ENCODE measurements around the gene EIF5.

EIF5 gene

DNA sequence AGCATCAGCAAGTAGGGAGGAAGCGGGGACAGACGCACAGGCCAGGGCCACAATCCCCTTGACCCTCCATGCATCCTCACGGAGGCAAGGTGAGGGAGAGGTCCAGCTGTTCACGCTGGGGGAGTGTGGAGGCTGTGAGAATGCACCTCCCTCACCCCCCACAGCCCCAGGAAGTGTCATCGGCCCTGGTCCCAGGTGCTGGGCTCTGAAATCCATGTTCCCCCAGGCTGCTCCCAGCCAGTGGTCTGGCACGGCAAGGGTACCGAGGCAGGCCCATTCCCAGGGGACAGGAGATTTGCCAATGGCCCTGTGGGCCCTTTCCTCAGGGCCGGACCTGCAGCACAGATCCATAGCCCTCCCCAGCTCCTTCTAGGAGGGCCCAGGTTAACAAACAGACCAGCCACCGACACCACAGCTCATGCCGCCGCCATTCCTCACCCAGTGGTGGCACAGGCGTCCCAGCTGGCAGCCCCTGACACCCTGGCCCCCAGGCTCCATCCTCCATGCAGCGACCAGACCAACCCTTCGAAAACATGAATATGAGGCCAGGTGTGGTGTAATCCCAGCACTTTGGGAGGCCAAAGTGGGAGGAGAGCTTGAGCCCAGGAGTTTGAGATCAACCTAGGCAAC, 21.9 kb upstream of the EIF5 start:
- Histone ChIP-seq H3K27me3 (ENCODE audit: control insufficient read depth in 1 of 2, insufficient read depth in 2 of 2, low read length in 2 of 2) (no peaks in the 10 kb centered on the region), H3K36me3 (ENCODE audit: insufficient read depth, low read length) (no peaks in the 10 kb centered on the region), H3K4me1 (ENCODE audit: insufficient read depth, low read length) (no peaks in the 10 kb centered on the region), H3K27ac (ENCODE audit: low read depth, low read length) (no peak overlapping the region), H3K4me3 (ENCODE audit: low read depth in 1 of 2, low read length in 2 of 2) (no peak overlapping the region), H3K9ac (ENCODE audit: low read length) (no peak overlapping the region), H3K9me3 (ENCODE audit: low read length) (no peaks in the 10 kb centered on the region)

DNA sequence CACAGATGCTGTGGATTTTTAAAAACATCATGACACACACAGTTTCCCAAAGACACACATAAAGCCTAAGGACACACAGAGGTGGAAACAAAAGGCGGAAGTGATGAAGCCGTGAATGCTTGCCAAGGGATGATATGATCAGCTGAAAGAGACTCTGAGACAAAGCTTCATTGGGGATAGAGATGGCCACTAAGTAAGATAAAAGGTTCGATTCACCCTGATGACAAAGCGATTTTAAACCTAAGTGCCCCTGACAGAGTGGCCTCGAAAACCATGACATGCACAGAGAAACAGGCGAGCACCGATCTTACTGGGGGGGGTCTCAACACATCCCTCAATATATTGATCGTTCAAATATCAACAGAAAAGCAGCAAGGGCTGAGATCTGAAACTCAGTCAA, 20.3 kb upstream of the EIF5 start:
- H3K27me3 ChIP-seq (ENCODE audit: control insufficient read depth in 1 of 2, insufficient read depth in 2 of 2, low read length in 2 of 2): no peaks in the 10 kb centered on the region
- H3K4me1 ChIP-seq (ENCODE audit: insufficient read depth, low read length): no peaks in the 10 kb centered on the region
- no peak overlapping the region for H3K4me3 ChIP-seq (ENCODE audit: low read depth in 1 of 2, low read length in 2 of 2)
- no peak overlapping the region for H3K27ac ChIP-seq (ENCODE audit: low read depth, low read length)
- no peak overlapping the region for H3K9ac ChIP-seq (ENCODE audit: low read length)
- no peaks in the 10 kb centered on the region for H3K9me3 ChIP-seq (ENCODE audit: low read length)
- H3K36me3 ChIP-seq (ENCODE audit: insufficient read depth, low read length): no peaks in the 10 kb centered on the region

DNA sequence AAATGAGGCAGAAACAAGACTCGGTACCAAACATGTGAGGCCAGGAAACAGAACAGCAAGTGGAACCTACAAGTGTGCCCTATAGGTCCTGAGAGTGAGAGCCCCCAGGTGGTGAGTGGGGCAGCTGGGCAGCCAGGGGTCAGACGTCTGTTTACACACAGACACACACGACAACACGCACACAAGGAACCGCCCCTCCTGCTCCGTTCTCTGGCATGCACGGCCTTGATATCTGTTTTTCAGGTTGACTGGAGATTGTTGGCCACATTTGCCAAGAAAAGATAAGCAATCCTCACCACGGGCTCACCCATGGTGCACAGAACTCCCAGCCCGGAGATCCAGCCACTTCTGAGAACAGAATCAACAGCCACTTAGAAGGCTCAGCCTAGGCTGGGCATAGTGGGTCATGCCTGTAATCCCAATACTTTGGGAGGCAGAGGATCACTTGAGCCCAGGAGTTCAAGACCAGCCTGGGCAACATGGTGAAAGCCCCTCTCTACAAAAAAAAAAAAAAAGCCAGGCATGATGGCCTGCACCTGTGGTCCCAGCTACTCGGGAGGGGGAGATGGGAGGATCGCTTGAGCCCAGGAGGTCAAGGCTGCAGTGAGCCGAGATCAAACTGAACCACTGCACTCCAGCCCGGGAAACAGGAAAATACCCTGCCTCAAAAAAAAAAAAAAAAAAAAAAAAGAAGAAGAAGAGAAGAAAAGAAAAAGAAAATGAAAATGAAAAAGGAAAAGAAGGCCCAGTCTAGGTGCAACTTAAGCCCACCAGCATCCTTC, 19.4 kb upstream of the EIF5 start:
- Histone ChIP-seq H3K4me1 (ENCODE audit: insufficient read depth, low read length) (no peaks in the 10 kb centered on the region), H3K4me3 (ENCODE audit: low read depth in 1 of 2, low read length in 2 of 2) (no peak overlapping the region), H3K9me3 (ENCODE audit: low read length) (no peaks in the 10 kb centered on the region), H3K27ac (ENCODE audit: low read depth, low read length) (no peak overlapping the region), H3K36me3 (ENCODE audit: insufficient read depth, low read length) (no peaks in the 10 kb centered on the region), H3K27me3 (ENCODE audit: control insufficient read depth in 1 of 2, insufficient read depth in 2 of 2, low read length in 2 of 2) (no peaks in the 10 kb centered on the region), H3K9ac (ENCODE audit: low read length) (no peak overlapping the region)

DNA sequence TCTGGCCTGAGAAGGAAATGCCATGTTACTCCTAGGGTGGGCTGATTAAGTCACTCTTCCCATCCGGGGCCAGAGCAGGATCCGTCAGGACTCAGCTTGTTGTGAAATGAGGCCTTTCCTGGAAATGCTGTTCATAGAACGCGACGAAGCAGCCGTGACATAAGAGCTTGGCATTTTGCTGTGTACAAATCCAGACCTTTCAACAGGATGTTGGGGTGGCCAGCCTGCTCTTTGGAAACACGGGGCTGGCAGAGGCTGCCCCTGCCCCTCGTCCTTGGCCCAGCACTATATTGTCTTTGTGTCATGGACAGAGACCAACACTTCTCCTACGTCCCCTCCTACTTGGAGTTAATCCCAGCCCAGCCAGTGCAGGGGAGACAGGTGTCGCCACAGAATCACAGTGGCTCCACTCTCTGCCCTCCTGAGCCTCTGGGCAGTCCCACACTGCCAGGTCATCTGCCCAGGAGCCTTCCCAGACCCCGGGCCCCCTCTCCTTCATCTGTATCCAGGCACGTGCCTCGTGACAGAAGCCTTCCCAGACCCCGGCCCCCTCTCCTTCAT, 18.6 kb upstream of the EIF5 start:
- H3K4me1 ChIP-seq (ENCODE audit: insufficient read depth, low read length): no peaks in the 10 kb centered on the region
- H3K9ac ChIP-seq (ENCODE audit: low read length): no peak overlapping the region
- no peaks in the 10 kb centered on the region for H3K36me3 ChIP-seq (ENCODE audit: insufficient read depth, low read length)
- H3K27ac ChIP-seq (ENCODE audit: low read depth, low read length): no peak overlapping the region
- no peaks in the 10 kb centered on the region for H3K27me3 ChIP-seq (ENCODE audit: control insufficient read depth in 1 of 2, insufficient read depth in 2 of 2, low read length in 2 of 2)
- no peak overlapping the region for H3K4me3 ChIP-seq (ENCODE audit: low read depth in 1 of 2, low read length in 2 of 2)
- no peaks in the 10 kb centered on the region for H3K9me3 ChIP-seq (ENCODE audit: low read length)

DNA sequence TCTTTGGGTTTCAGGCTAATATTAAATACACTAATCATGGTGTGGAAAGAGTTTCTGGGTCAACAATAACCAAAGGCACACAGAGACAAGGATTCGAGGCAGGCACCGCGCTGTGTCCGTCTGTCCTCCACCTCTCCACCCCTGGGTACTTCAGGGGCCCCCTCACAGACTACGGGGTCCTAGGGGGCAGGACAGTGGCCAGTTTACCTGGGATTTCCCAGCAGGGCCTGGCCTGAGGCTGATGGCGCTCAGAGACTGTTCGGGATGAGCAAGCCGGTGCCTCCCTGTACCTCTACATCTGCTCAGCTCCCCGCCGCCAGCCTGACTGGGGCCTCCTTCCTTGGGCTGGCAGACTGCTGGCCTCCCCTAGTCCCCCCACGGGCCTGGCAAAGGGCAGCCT, 18.1 kb upstream of the EIF5 start:
- H3K4me3 ChIP-seq (ENCODE audit: low read depth in 1 of 2, low read length in 2 of 2): no peak overlapping the region

DNA sequence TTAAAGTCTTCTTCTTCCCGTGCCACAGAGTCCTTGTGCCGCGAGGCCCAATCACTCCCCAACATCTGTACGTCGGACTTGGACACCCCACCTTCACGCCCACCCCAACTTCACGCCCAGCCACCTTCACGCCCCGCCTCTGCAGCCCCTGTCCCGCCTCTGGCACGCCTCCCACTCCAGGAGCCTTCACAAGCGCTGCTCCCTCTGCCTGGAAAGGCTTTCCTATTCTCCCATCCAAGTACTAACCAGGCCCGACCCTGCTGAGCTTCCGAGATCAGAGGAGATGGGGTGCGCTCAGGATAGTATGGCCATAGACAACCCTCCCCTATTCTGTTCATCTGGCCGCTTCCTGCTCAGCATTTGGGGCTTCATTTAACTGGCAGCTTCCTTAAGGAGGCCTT, 17.3 kb upstream of the EIF5 start:
- Histone ChIP-seq H3K9ac (ENCODE audit: low read length) (no peak overlapping the region), H3K4me3 (ENCODE audit: low read depth in 1 of 2, low read length in 2 of 2) (no peak overlapping the region), H3K9me3 (ENCODE audit: low read length) (no peaks in the 10 kb centered on the region), H3K27ac (ENCODE audit: low read depth, low read length) (no peak overlapping the region), H3K27me3 (ENCODE audit: control insufficient read depth in 1 of 2, insufficient read depth in 2 of 2, low read length in 2 of 2) (no peaks in the 10 kb centered on the region), H3K4me1 (ENCODE audit: insufficient read depth, low read length) (no peaks in the 10 kb centered on the region), H3K36me3 (ENCODE audit: insufficient read depth, low read length) (no peaks in the 10 kb centered on the region)

More for the DNA sequence above, 18.1 kb upstream of the EIF5 start:
- Histone ChIP-seq H3K36me3 (ENCODE audit: insufficient read depth, low read length) (no peaks in the 10 kb centered on the region), H3K4me1 (ENCODE audit: insufficient read depth, low read length) (no peaks in the 10 kb centered on the region), H3K9ac (ENCODE audit: low read length) (no peak overlapping the region), H3K27me3 (ENCODE audit: control insufficient read depth in 1 of 2, insufficient read depth in 2 of 2, low read length in 2 of 2) (no peaks in the 10 kb centered on the region), H3K9me3 (ENCODE audit: low read length) (no peaks in the 10 kb centered on the region), H3K27ac (ENCODE audit: low read depth, low read length) (no peak overlapping the region)

DNA sequence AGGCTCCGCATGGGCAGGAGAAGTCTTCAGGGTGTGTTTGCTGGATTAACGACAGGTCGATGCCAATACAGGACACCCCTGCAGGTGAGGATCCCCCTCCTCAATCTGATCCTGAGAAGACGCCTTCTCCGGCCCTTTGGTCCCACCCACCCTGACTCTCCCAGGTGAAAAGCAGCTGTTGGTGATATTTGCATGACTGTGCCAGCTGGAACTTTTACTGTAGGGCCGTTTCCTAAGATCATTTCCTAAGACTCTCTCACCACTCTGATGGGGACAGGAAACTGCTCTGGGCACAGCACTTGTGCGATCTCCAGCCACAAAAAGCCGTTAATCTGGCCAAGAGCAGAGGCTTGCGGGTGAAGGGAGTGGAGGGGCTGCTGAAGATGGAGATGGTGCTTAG, 16.8 kb upstream of the EIF5 start:
- H3K9me3 ChIP-seq (ENCODE audit: low read length): no peaks in the 10 kb centered on the region
- H3K36me3 ChIP-seq (ENCODE audit: insufficient read depth, low read length): no peaks in the 10 kb centered on the region
- no peak overlapping the region for H3K4me3 ChIP-seq (ENCODE audit: low read depth in 1 of 2, low read length in 2 of 2)
- H3K9ac ChIP-seq (ENCODE audit: low read length): no peak overlapping the region
- no peak overlapping the region for H3K27ac ChIP-seq (ENCODE audit: low read depth, low read length)
- no peaks in the 10 kb centered on the region for H3K4me1 ChIP-seq (ENCODE audit: insufficient read depth, low read length)
- H3K27me3 ChIP-seq (ENCODE audit: control insufficient read depth in 1 of 2, insufficient read depth in 2 of 2, low read length in 2 of 2): no peaks in the 10 kb centered on the region

DNA sequence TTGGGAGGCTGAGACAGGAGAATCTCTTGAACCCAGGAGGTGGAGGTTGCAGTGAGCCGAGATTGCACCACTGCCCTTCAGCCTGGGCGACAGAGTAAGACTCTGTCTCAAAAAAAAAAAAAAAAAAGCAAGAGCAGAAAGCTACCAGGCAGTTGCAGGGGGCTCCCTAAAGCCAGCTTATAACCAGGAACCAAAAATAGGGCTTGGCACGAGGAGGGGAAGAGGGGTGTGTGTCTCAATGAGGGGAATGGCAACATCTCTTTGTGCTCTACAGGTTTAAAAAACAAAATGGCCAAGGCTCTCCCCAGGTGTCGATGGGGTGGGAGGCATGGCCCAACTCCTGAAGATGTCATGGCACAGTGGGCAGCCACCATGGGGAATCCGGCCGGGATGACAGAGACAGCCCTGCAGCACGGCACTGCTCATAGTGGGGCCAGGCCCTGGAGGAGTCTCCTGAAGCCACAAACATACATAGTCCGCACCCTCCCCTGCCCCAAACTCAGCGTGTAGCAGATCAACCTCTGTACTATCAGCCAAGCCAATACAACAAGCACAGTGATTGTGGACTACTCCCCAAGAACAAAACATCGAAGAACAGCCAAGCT, 16.0 kb upstream of the EIF5 start:
- H3K27me3 ChIP-seq (ENCODE audit: control insufficient read depth in 1 of 2, insufficient read depth in 2 of 2, low read length in 2 of 2): no peaks in the 10 kb centered on the region
- H3K27ac ChIP-seq (ENCODE audit: low read depth, low read length): no peak overlapping the region

DNA sequence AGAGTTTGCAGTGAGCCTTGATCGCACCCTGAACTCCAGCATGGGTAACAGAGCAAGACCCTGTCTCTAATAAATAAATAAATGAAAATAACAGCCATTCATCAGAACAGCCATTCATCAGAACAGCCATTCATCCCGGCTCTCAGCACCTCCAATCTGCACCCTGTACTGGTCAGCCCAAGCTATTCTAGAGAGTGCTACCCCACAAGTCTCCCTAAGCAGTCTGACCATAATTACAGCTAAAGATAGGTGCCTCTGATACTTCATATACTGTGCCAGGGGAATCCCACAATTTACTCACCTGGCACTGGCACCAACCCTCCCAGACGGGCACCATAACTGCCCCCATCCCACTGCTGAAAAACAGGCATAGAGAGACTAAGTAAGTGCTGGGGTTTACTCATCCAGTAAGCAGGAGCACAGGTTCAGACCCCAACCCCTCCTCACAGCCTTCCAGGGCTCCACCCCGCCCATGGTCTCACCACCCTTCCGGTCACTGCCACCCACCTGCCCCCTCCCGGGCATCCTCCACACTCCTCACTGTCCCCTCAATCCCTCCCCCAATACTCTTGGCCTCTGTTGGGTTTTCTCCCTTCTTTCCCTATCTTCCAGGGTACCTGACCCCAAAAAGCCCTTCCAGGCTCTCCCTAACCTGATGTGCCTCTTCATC, 15.2 kb upstream of the EIF5 start:
- Histone ChIP-seq H3K4me3 (ENCODE audit: low read depth in 1 of 2, low read length in 2 of 2) (no peak overlapping the region), H3K4me1 (ENCODE audit: insufficient read depth, low read length) (no peaks in the 10 kb centered on the region), H3K27ac (ENCODE audit: low read depth, low read length) (no peak overlapping the region), H3K9me3 (ENCODE audit: low read length) (no peaks in the 10 kb centered on the region), H3K36me3 (ENCODE audit: insufficient read depth, low read length) (no peaks in the 10 kb centered on the region), H3K9ac (ENCODE audit: low read length) (no peak overlapping the region), H3K27me3 (ENCODE audit: control insufficient read depth in 1 of 2, insufficient read depth in 2 of 2, low read length in 2 of 2) (no peaks in the 10 kb centered on the region)

More for the DNA sequence above, 16.0 kb upstream of the EIF5 start:
- Histone ChIP-seq H3K36me3 (ENCODE audit: insufficient read depth, low read length) (no peaks in the 10 kb centered on the region), H3K9me3 (ENCODE audit: low read length) (no peaks in the 10 kb centered on the region), H3K4me3 (ENCODE audit: low read depth in 1 of 2, low read length in 2 of 2) (no peak overlapping the region), H3K9ac (ENCODE audit: low read length) (no peak overlapping the region), H3K4me1 (ENCODE audit: insufficient read depth, low read length) (no peaks in the 10 kb centered on the region)

DNA sequence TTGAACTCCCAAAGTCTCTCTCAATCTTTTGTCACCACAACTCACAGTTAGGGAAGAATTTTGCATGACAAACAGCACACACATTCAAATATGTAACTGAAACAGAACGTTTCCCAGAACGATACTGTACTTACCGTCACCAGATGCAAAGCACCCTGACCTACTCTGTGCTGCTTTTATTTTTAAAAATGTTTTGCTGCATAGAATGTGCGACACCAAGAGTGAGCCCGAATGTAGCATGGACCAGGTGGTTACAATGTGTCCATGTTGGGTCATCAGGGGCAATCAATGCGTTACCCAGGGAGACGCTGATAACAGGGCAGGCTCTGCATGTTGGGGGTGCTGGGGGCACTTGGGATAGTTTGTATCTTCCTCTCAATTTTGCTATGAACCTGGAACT, 14.6 kb upstream of the EIF5 start:
- no peak overlapping the region for H3K9ac ChIP-seq (ENCODE audit: low read length)
- H3K27me3 ChIP-seq (ENCODE audit: control insufficient read depth in 1 of 2, insufficient read depth in 2 of 2, low read length in 2 of 2): no peaks in the 10 kb centered on the region
- no peaks in the 10 kb centered on the region for H3K9me3 ChIP-seq (ENCODE audit: low read length)
- no peaks in the 10 kb centered on the region for H3K4me1 ChIP-seq (ENCODE audit: insufficient read depth, low read length)
- no peak overlapping the region for H3K4me3 ChIP-seq (ENCODE audit: low read depth in 1 of 2, low read length in 2 of 2)
- no peak overlapping the region for H3K27ac ChIP-seq (ENCODE audit: low read depth, low read length)
- no peaks in the 10 kb centered on the region for H3K36me3 ChIP-seq (ENCODE audit: insufficient read depth, low read length)

DNA sequence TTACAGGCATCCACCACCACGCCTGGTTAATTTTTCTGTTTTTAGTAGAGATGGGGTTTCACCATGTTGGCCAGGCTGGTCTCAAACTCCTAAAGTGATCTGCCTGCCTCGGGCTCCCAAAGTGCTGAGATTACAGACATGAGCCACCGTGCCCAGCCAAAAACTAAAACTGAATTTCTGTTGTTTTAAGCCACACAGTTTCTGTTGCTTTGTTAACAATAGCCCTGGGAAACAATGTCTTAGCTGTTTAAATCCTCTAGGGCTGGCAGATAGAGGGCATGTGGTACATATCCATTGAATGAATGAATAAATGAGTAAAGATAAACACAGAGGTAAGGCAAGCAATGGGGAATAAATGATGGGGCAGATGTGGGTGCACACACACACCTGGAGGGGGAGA, 8.0 kb upstream of the EIF5 start:
- no peak overlapping the region for H3K27ac ChIP-seq (ENCODE audit: low read depth, low read length)
- H3K9me3 ChIP-seq (ENCODE audit: low read length): no peaks in the 10 kb centered on the region
- no peaks in the 10 kb centered on the region for H3K36me3 ChIP-seq (ENCODE audit: insufficient read depth, low read length)
- H3K27me3 ChIP-seq (ENCODE audit: control insufficient read depth in 1 of 2, insufficient read depth in 2 of 2, low read length in 2 of 2): no peaks in the 10 kb centered on the region
- no peak overlapping the region for H3K4me3 ChIP-seq (ENCODE audit: low read depth in 1 of 2, low read length in 2 of 2)
- no peaks in the 10 kb centered on the region for H3K4me1 ChIP-seq (ENCODE audit: insufficient read depth, low read length)
- H3K9ac ChIP-seq (ENCODE audit: low read length): no peak overlapping the region
